Brain microvascular endothelial cell (primary cell): ENCODE data around the gene TUBGCP6.
A peak's percentile ranks its signal among the peaks of the same experiment; 100 is the strongest.

Experiments
- DNase-seq: peaks from one replicate; pipeline ENCODE4 v3.0.0-alpha.2; 2020
- H3K27ac ChIP-seq: fragments of 250-450 bp; sonication (Bioruptor Pico); 2 replicates; pipeline ENCODE4 v1.5.1; 2020; ENCODE audit warnings: mild to moderate bottlenecking, moderate library complexity
- H3K27me3 ChIP-seq: fragments of 250-450 bp; sonication (Bioruptor Pico); replicated peaks from 2 replicates; pipeline ENCODE4 v1.5.1; 2020; ENCODE audit warnings: mild to moderate bottlenecking
- H3K36me3 ChIP-seq: fragments of 250-450 bp; sonication (Bioruptor Pico); replicated peaks from 2 replicates; pipeline ENCODE4 v1.5.1; 2020; ENCODE audit warnings: mild to moderate bottlenecking
- H3K4me3 ChIP-seq: 2 replicates; pipeline ENCODE4 v1.5.1; 2011; ENCODE audit warnings: low read depth, mild to moderate bottlenecking, control low read depth, low read length, moderate library complexity
- CTCF ChIP-seq: IDR thresholded peaks from 2 replicates; pipeline ENCODE4 v1.5.1; 2011; ENCODE audit warnings: low read depth, mild to moderate bottlenecking, moderate library complexity, low read length, control low read depth, inconsistent platforms; ENCODE audit errors: missing control alignments
- in situ Hi-C: cut with HindIII; loops from 2 replicates; pipeline ENCODE4 v1.10.0; 2017; ENCODE audit warnings: low sequenced_read_pairs, low pct_ligation_motif_present

The TUBGCP6 gene

DNA sequence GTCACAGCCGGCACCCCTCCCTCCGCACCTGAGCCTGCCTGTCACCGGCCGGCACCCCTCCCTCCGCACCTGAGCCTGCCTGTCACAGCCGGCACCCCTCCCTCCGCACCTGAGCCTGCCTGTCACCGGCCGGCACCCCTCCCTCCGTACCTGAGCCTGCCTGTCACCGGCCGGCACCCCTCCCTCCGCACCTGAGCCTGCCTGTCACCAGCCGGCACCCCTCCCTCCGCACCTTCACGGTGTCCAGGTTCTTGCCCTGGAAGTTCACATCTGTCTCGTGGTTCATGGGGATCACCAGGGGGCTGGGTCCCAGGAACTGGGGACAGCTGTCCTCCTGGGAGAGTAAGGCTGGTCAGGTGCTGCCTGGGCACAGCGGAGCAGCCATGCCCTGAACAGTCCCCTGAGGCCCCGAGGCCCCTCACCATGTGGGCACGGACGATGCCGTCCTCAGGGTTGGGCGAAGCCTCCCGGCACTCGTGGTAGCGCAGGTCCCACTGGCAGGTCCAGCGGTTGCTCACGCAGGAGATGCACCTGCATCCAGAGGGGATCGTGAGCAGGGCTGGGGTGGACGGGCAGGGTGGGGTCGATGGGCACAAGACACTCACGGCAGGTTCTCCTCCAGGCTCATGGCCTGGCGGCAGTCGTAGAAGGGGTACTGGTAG lies 40.9 kb upstream of the TUBGCP6 start:
- TF ChIP-seq CTCF, result no peak
- Histone ChIP-seq H3K36me3 (peaks cover 66% of the 10 kb centered on the region), H3K27me3 (no peaks in the 10 kb centered on the region), H3K27ac (no peak overlapping the region), H3K4me3 (no peak overlapping the region)
- in situ Hi-C loops, result no loop called here
- DNase-seq, result no peak

DNA sequence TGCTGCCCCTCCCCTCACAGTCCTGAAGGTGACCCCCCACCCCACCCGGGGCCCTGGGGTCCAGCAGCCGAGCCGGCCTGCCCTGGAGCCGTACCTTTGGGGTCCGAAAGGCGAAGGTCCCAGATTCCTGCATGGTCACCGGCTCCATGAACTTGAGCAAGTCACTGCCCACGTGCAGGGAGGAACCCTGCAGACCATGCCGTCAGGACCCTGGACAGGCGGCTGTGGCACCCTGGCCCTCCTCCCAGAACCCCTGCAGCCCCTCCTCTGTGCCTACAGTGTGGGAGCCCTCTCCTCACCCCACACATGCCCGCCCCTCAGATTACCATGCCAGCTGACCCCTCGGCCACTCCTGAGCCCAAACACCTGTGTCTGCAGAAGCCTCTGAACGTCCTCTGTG lies 39.7 kb upstream of the TUBGCP6 start:
- H3K27me3 ChIP-seq, result no peaks in the 10 kb centered on the region
- in situ Hi-C loops, result no loop called here
- H3K4me3 ChIP-seq, result no peak overlapping the region
- TF ChIP-seq CTCF, result no peak
- no peak overlapping the region for H3K27ac ChIP-seq
- peaks cover 71% of the 10 kb centered on the region for H3K36me3 ChIP-seq
- DNase-seq, result no peak

DNA sequence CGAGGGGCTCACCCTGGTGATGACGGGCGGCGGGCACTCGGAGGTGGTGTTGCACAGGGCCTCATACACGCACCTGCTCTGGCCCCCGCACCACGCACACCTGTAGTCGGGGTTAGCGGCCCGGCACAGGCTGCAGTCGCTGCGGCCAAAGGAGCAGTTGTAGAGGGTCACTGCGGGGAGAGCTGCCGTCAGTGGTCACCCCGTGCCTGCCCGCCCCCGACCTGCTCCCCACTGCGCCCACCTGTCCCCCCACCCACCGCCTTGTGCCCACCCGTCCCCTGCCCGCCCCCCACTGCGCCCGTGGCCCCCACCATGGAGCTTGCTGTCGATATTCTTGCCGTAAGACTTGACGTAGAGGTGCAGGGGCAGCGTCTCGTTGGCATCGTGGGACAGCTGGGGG lies 39.0 kb upstream of the TUBGCP6 start:
- Histone ChIP-seq H3K27me3 (no peaks in the 10 kb centered on the region), H3K36me3 (peaks cover 71% of the 10 kb centered on the region), H3K4me3 (no peak overlapping the region), H3K27ac (no peak overlapping the region)
- in situ Hi-C loops, result no loop called here
- no peak for DNase-seq
- TF ChIP-seq CTCF, result no peak

DNA sequence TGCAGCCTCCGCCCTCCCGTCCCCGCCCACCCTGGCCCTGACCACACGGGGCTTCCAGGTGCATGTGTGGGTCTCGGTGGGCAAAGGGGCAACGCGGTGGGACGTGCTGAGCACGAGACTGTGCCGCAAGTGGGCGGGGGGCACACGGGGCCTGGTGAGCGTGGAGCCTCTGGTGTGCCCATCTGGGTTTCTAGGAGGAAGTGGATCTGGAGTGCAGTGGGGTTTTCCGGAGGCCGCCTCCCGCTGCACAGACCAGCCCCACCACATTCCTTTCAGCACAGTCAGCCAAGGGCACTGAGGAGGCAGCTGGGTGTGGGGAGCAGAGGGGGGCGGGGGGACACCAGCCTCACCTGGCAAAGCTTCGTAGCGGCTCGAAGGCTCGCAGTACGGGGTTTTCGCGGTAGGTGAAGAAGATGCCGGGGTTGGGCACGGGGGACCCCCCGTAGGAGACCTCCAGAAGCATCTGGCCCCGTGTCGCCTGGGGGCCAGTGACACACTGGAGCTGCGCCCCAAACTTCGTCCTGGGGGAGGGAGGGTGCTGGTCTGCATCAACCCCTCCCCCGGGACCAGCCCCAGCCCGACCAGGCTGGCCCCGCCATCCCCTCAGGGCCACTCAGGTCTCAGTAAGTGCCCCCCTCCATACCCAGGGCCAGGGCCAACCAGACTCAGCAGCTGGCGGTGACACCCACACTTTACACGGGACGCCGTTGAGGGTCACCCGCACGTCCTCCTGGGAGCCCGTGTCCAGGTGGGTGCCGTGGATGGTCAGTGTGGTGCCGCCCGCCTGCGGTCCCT lies 37.7 kb upstream of the TUBGCP6 start:
- H3K27me3 ChIP-seq, result no peaks in the 10 kb centered on the region
- in situ Hi-C loops, result no loop called here
- peaks cover 71% of the 10 kb centered on the region for H3K36me3 ChIP-seq
- H3K4me3 ChIP-seq, result no peak overlapping the region
- peak overlapping the region; percentile 2 for H3K27ac ChIP-seq
- peak; percentile 66 for DNase-seq
- no peak for TF ChIP-seq CTCF

DNA sequence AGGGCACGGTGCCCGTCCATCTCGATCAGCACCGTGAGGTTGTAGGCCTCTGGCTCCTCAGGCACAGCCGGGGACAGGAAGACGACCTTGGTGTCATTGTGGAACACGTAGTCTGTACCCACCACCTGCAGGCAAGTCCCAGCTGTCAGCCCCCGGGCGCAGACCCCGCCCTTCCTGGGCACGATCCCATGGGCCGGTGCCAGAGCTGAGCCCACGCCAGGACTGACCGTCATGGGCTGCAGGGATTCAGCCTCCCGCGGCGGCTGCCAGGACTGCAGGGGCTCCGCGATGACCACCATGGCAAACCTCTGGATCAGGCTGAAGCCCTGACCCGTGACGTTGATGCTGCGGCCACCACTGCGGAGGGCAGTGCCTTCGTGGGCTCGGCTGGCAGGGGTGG lies 37.1 kb upstream of the TUBGCP6 start:
- DNase-seq, result no peak
- in situ Hi-C loops, result no loop called here
- TF ChIP-seq CTCF, result no peak
- Histone ChIP-seq H3K36me3 (peaks cover 69% of the 10 kb centered on the region), H3K4me3 (no peak overlapping the region), H3K27ac (peak overlapping the region; percentile 2), H3K27me3 (no peaks in the 10 kb centered on the region)
